HG03097 (cell line): ENCODE results near the gene VPS41.

Experiments used
- ATAC-seq: cut with Tn5 transposase; IDR thresholded peaks from one replicate; pipeline ENCODE4 v1.9.1; 2021; ENCODE audit not compliant: unreplicated experiment, low FRiP score

The VPS41 gene

GRCh38 chr7:38907066-38907465 is 1.9 kb downstream of the VPS41 start:
- ATAC-seq: no peak

- ATAC-seq: no peak
Observed at GRCh38 chr7:38905056-38905759, 3.8 kb downstream of the VPS41 start.

- no peak for ATAC-seq
Observed at GRCh38 chr7:38903057-38903456, 5.9 kb downstream of the VPS41 start.

- ATAC-seq: no peak
Observed at GRCh38 chr7:38902449-38902848, 6.5 kb downstream of the VPS41 start.

- no peak for ATAC-seq
Observed at GRCh38 chr7:38893061-38893460, 15.9 kb downstream of the VPS41 start.

GRCh38 chr7:38890597-38890996 is 18.4 kb downstream of the VPS41 start:
- no peak for ATAC-seq

GRCh38 chr7:38889872-38890432 is 19.0 kb downstream of the VPS41 start:
- no peak for ATAC-seq

GRCh38 chr7:38889079-38889478 is 19.9 kb downstream of the VPS41 start:
- no peak for ATAC-seq

GRCh38 chr7:38886265-38886664 is 22.7 kb downstream of the VPS41 start:
- no peak for ATAC-seq

- no peak for ATAC-seq
Observed at GRCh38 chr7:38883706-38884105, 25.3 kb downstream of the VPS41 start.

- no peak for ATAC-seq
Observed at GRCh38 chr7:38881947-38882684, 26.9 kb downstream of the VPS41 start.

GRCh38 chr7:38881015-38881414 is 28.0 kb downstream of the VPS41 start:
- ATAC-seq: no peak

GRCh38 chr7:38880454-38880853 is 28.5 kb downstream of the VPS41 start:
- ATAC-seq: no peak

GRCh38 chr7:38880035-38880434 is 29.0 kb downstream of the VPS41 start:
- no peak for ATAC-seq

GRCh38 chr7:38878694-38879457 is 30.1 kb downstream of the VPS41 start:
- ATAC-seq: no peak

GRCh38 chr7:38873433-38873832 is 35.6 kb downstream of the VPS41 start:
- no peak for ATAC-seq

- ATAC-seq: no peak
Observed at GRCh38 chr7:38872202-38872601, 36.8 kb downstream of the VPS41 start.

GRCh38 chr7:38870147-38870546 is 38.8 kb downstream of the VPS41 start:
- ATAC-seq: no peak

- no peak for ATAC-seq
Observed at GRCh38 chr7:38863601-38864291, 45.2 kb downstream of the VPS41 start.

- no peak for ATAC-seq
Observed at GRCh38 chr7:38862666-38863065, 46.3 kb downstream of the VPS41 start.
